ENCODE data around the gene ADAD2. TPM values are rescaled to one million over a fixed set of nuclear protein-coding genes. Genes with fewer than 3 reads are reported as not detected.

Gene ADAD2
- total and polyA plus RNA-seq, 2 of the 4 experiments (the other 2 are of a cell fraction), result not detected

DNA sequence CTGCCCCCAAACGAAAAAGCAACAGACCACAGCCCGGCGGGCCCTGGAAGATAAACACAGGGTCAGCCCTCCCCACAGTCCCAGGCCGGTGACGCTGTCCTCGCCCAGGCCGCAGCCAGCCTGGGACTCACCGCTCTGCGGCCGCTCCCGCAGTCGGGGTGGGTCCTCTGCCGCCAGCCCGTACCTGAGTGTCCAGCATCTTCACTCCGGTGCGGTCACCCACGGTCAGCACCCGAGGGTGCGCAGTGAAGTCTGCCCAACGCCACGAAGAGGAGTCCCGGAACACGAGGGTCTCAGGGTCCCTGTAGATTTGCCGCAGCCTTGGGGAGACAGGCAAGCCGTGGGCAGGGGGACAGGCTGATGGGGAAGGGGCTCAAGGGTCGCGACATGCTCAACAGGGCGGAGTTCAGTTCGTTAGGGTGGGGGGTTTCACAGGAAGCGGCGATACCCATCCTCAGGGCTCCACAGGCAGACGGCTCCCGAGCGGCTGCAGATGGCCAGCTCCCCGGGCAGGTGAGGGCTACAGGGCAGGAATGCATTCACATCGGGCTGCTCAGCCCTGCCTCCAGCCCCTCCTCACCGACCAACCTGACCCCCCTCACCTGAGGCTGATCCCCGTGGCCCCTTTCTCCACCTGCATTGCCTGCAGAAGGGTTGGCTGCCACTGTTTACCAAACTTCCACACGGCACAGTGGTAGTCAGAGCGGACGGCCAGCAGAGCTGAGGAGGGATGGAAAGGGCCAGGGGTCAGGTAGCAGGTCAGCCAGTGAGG lies 9.6 kb upstream of the ADAD2 start:
- H3K9me3 ChIP-seq (ENCODE audit: control insufficient read depth, insufficient read depth, low read length), result no peaks in the 10 kb centered on the region
- DNase-seq (no peak), ATAC-seq (ENCODE audit: low read depth) (no peak)
- peaks cover 56% of the 10 kb centered on the region for H3K36me3 ChIP-seq (ENCODE audit: control insufficient read depth, insufficient read depth, low read length)
- ChIA-PET CTCF (no interaction called here), POLR2A (ENCODE audit: unreplicated experiment) (no interaction called here)
- H2BK20ac ChIP-seq (ENCODE audit: low read depth, low read length), result no peak overlapping the region
- no peak overlapping the region for H3K14ac ChIP-seq (replicated peaks; ENCODE audit: low read depth, low read length)
- no peak overlapping the region for H4K91ac ChIP-seq (ENCODE audit: insufficient read depth, low read depth, low read length)
- BruUV-seq (replicated peaks), result no TSS peak
- peaks cover 25% of the 10 kb centered on the region for H4K20me1 ChIP-seq (ENCODE audit: insufficient read depth, low read length)
- dilution Hi-C loops (cut with HindIII; ENCODE audit: low sequenced_read_pairs, unreplicated experiment), result no loop called here
- no peak overlapping the region for H3K18ac ChIP-seq (ENCODE audit: low read depth, low read length)
- TF ChIP-seq RAD21 (IDR thresholded peaks at IDR 0.05; ENCODE audit: low read length), result no peak
- TF ChIP-seq RFX5 (IDR thresholded peaks at IDR 0.05; ENCODE audit: low read depth, low read length), result no peak
- no peak for TF ChIP-seq POLR2A (IDR thresholded peaks at IDR 0.05; ENCODE audit: low read depth, low read length)
- TF ChIP-seq MAFK (IDR thresholded peaks at IDR 0.05; ENCODE audit: low read depth, low read length), result no peak
- TF ChIP-seq, protein P1, sequence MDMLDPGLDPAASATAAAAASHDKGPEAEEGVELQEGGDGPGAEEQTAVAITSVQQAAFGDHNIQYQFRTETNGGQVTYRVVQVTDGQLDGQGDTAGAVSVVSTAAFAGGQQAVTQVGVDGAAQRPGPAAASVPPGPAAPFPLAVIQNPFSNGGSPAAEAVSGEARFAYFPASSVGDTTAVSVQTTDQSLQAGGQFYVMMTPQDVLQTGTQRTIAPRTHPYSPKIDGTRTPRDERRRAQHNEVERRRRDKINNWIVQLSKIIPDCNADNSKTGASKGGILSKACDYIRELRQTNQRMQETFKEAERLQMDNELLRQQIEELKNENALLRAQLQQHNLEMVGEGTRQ (IDR thresholded peaks at IDR 0.05; ENCODE audit: low read depth, low read length), result no peak
- TF ChIP-seq CEBPB (IDR thresholded peaks at IDR 0.05; ENCODE audit: low read depth, low read length), result no peak
- TF ChIP-seq MXI1 (IDR thresholded peaks at IDR 0.05; ENCODE audit: borderline replicate concordance, low read depth, low read length), result no peak
- TF ChIP-seq CHD1 (IDR thresholded peaks at IDR 0.05; ENCODE audit: low read depth, low read length), result no peak
- TF ChIP-seq NFE2L2 (IDR thresholded peaks at IDR 0.05; ENCODE audit: low read depth, low read length), result no peak
- no peak for TF ChIP-seq SMC3 (IDR thresholded peaks at IDR 0.05; ENCODE audit: low read depth, low read length)
- TF ChIP-seq, protein P2, sequence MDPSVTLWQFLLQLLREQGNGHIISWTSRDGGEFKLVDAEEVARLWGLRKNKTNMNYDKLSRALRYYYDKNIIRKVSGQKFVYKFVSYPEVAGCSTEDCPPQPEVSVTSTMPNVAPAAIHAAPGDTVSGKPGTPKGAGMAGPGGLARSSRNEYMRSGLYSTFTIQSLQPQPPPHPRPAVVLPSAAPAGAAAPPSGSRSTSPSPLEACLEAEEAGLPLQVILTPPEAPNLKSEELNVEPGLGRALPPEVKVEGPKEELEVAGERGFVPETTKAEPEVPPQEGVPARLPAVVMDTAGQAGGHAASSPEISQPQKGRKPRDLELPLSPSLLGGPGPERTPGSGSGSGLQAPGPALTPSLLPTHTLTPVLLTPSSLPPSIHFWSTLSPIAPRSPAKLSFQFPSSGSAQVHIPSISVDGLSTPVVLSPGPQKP (IDR thresholded peaks at IDR 0.05; ENCODE audit: borderline replicate concordance, low read depth, low read length), result no peak
- TF ChIP-seq CTCF (conservative IDR thresholded peaks at IDR 0.05; ENCODE audit: low read depth, low read length), result no peak
- no peak for TF ChIP-seq BHLHE40 (IDR thresholded peaks at IDR 0.05; ENCODE audit: low read depth, low read length)
- H3K4me3 ChIP-seq (ENCODE audit: insufficient read depth, low read depth, low read length), result no peak overlapping the region
- no peak overlapping the region for H3K4ac ChIP-seq (ENCODE audit: low read depth, low read length)
- no peak overlapping the region for H3K4me2 ChIP-seq (ENCODE audit: low read depth, low read length)
- H3K23ac ChIP-seq (ENCODE audit: low read depth, low read length), result no peak overlapping the region
- no peak overlapping the region for H3K27ac ChIP-seq (ENCODE audit: insufficient read depth, low read length)
- WGBS, 2 experiments (ENCODE audit: extremely low coverage in 2 of 2, insufficient read length in 1 of 2), result 97% methylated on average over 15 of the region's 41 CpGs; no CpG with 5 or more reads in 1 of the 2 experiments
- H3K9ac ChIP-seq (ENCODE audit: low read depth, low read length), result no peak overlapping the region
- H2AK9ac ChIP-seq (replicated peaks; ENCODE audit: low read depth, low read length, poor library complexity), result peak overlapping the region; percentile 42
- in situ Hi-C loops (cut with MboI; ENCODE audit: low sequenced_read_pairs), result no loop called here
- no peak overlapping the region for H2AK5ac ChIP-seq (ENCODE audit: low read depth, low read length)
- H3K4me1 ChIP-seq (ENCODE audit: control insufficient read depth, insufficient read depth, low read length), result peaks cover 14% of the 10 kb centered on the region
- no peak overlapping the region for H2BK15ac ChIP-seq (ENCODE audit: low read depth, low read length)
- no peak overlapping the region for H2BK120ac ChIP-seq (ENCODE audit: low read depth, low read length)
- no peak overlapping the region for H4K8ac ChIP-seq (ENCODE audit: low read depth in 2 of 2, low read length in 2 of 2)
- intact Hi-C loops (cut with micrococcal nuclease), result no loop called here
- no peak overlapping the region for H2BK5ac ChIP-seq (ENCODE audit: low read depth, low read length, poor library complexity, severe bottlenecking)
- H3K79me1 ChIP-seq (ENCODE audit: low read depth in 1 of 2, low read length in 2 of 2), result peaks cover 13 to 45% of the 10 kb centered on the region in 2 experiments
- H4K5ac ChIP-seq (ENCODE audit: low read depth, low read length), result no peak overlapping the region
- no peak overlapping the region for H2AFZ ChIP-seq (replicated peaks; ENCODE audit: low read length, poor library complexity)
- H3K9me1 ChIP-seq (ENCODE audit: insufficient read depth, low read length), result peaks cover 13% of the 10 kb centered on the region; the same call in 1 of the 2 replicates
- H3K27me3 ChIP-seq (ENCODE audit: control insufficient read depth, insufficient read depth, low read length), result no peaks in the 10 kb centered on the region
- no peak overlapping the region for H3K56ac ChIP-seq (ENCODE audit: extremely low read depth, insufficient read depth, low read length)

All from IMR-90 (cell line).